Hematopoietic multipotent progenitor cell (in vitro differentiated cells): ENCODE data around the gene FOSB. TPM values are rescaled to one million over a fixed set of nuclear protein-coding genes. Genes with fewer than 3 reads are reported as not detected.
"Not testable (repeated sequence)": the region's sequence is repeated elsewhere in the genome, so short reads cannot be mapped to it uniquely, and the experiment has no call there.

Experiments used
- DNase-seq, 3 donors: peaks; one replicate each; pipeline ENCODE4 v3.0.0-alpha.2; 2011 to 2015; ENCODE audit warnings: low read depth in 2 of 3, low spot score in 2 of 3
- total RNA-seq: library from RNA; depleted of rRNA; stranded (reverse); fragments of >200 nt; gene quantifications from one replicate; pipeline ENCODE4 v1.2.3, GENCODE V29; 2012

FOSB gene
- total RNA-seq, result 300 TPM

DNA sequence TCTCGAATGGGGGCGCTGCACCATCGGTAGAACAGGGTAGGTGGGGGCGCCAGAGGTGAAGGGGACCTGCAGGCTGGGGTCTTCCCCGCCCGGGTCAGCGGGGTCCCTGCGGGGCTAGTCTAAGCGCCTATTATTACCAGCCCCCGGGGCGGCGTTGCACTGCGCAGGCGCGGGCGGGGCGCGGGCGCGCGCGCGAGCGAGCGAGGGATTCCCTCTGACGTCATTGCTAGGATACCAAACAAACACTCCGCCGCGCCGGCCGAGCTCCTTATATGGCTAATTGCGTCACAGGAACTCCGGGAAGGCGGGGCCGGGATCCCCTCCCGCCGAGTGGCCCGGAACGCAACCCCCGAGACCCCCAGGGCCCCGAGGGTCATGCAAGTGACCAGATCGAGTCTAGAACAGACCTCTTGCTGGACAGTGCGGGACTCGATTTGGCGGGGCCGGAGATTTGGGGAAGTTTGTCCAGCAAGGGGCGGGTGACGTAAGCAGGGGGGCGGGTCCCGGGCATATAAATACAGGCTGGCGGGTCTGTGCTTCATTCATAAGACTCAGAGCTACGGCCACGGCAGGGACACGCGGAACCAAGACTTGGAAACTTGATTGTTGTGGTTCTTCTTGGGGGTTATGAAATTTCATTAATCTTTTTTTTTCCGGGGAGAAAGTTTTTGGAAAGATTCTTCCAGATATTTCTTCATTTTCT is at the start of gene FOSB:
FOSB (plus strand) TSS at position 541 of the 703 bp plus-strand sequence. CDS start 591 bp downstream, outside the sequence.
- peak; percentile 95 to 98 (median 98) for DNase-seq

DNA sequence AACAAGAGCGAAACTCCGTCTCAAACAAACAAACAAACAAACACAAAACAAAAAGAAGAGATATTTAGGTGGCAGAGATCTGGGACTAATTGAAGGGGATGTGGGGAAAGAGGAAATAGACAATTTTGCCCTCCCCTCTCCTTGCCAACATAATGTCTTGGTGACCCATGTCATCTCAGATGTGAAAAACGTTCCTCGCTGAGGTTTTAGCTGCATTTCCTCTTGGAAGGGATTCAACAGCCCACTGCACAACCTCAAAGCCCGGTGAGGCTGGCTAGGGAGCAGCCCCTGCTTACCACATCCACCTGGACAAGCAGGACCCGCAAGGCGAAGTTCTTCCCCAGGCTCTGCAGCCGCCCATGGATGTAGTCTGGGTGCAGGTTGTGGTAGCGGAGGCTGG is 49.0 kb upstream of the FOSB start:
- DNase-seq, result no peak

- DNase-seq, result peak in 1 of 3 donors; percentile 58
Measured at GRCh38 chr19:45419396-45419795, 48.4 kb upstream of the FOSB start.

DNA sequence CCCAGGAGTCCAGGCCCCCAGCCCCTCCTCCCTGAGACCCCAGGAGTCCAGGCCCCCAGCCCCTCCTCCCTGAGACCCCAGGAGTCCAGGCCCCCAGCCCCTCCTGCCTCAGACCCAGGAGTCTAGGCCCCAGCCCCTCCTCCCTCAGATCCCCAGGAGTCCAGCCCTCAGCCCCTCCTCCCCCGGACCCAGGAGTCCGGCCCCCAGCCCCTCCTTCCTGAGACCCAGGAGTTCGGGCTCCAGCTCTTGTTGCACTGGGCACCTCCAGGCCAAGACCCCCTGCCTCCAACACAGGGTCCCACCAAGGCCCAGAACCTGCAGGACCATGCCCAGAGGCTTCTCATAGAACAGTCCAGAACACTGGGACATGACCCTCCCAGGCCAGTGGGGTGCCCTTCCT is 47.9 kb upstream of the FOSB start:
- DNase-seq, result no peak

- DNase-seq, result no peak
Measured at GRCh38 chr19:45420356-45420755, 47.4 kb upstream of the FOSB start.

GRCh38 chr19:45420871-45421270 is 46.9 kb upstream of the FOSB start:
- DNase-seq, result no peak

DNA sequence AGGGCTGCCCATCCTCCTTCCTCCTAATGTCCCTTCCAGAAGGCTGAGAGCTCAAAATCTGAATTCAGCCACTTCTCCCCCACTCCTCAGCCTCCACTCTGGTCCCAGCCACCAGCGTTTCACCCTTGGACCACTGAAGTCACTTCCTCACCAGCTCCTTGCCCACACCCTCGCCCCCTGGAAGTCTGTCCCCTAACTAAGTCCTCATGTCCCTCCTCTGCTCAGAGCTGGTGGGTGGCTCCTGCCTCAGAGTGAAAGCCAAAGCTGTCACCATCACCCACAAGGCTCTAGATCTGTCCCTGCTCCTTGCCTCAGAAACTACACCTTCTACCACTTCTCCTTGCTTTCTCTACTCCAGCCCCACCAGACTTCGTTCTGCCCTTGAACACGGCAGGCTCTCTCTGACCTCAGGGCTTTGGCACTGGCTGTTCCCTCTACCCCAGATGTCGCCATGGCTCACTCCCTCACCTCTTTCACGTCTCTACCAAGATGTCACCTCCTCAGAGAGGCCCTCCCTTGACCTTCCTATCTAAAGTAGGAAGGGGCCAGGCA is 45.8 kb upstream of the FOSB start:
- DNase-seq, result no peak

- no peak for DNase-seq
Measured at GRCh38 chr19:45423033-45423588, 44.7 kb upstream of the FOSB start.

DNA sequence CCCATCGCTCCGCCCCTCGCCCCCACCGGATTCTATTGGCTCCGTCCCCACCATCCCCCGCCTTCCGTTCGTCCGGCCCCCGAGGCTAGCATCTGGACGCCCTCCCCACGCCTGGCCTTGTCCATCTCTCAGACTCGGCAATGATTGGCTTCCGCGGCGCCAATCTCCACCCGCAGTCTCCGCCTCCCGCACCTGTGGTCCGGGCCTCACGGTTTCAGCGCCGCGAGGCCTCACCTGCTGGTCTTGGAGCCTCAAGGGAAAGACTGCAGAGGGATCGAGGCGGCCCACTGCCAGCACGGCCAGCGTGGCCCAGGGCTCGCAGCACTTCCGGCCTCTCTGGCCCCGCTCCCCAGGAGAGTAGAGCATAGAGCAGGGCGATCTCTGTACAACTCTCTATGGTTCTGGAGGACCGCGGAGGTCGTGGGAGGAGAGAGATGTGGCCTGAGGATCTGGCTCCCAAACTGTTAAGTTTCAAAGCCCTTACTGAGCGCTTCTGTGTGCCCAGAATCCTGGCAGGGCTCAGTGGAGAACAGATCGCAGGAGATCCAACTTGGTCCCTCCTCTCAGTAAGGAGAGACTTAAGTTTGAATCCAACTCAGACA is 44.1 kb upstream of the FOSB start, which contains the start of gene ERCC1:
ERCC1 (minus strand) TSS at position 329 of the 602 bp plus-strand sequence. CDS start 543 bp downstream, outside the sequence.
- peak in 2 of 3 donors; percentile 77 to 88 for DNase-seq

DNA sequence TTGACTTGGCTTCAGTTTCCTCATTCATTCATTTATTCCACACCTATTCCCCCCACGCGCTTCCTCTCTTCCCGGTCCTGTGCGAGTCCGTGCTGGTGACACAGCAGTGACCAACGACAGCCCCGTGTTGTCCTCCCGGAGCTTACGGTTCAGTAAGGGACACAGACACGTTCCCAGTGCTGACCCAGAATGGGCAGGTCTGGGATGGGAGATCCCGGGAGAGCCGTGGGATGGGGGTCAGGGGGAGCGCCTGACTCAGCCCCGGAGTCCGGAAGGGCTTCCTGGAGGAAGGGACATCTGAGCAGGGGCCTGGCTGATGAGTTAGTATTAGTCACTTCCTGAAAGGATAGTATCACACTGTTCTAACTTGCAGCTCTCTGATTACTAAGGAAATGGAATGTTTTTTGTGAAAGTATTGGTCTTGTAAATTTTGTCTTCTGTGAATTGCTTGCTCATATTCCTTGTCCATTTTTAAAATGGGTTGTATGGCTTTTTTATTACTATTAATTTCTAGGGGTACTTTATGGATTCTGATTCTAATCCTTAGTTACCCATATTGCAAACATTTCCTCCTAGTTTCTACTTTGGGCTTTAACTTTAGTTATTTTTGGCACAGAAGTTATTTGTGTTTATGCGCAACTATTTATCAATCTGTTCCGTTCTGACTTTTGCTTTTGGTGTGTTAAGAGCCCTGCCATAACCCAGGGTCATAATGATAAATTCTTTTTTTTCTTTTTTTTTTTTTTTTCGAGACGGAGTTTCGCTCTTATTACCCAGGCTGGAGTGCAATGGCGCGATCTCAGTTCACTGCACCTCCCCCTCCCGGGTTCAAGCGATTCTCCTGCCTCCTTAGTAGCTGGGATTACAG is 43.4 kb upstream of the FOSB start:
- peak in 1 of 3 donors; percentile 70 for DNase-seq

GRCh38 chr19:45428384-45429231 is 39.2 kb upstream of the FOSB start:
- DNase-seq, result peak in 2 of 3 donors; percentile 45 to 71

DNA sequence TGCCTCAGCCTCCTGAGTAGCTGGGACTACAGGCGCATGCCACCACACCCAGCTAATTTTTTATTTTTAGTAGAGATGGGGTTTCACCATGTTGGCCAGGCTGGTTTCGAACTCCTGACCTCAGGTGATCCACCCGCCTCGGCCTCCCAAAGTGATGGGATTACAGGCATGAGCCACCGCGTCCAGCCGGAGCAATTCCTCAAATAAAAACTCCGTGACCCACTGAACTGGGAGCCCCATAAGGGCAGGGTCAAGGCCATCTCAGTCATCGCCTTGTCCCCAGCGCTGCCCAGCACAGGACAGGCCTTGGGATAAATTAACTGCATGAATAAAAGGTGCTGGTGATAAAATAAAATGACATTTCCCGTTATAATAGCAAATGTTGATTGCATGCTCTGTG is 37.9 kb upstream of the FOSB start:
- not testable (repeated sequence) for DNase-seq

DNA sequence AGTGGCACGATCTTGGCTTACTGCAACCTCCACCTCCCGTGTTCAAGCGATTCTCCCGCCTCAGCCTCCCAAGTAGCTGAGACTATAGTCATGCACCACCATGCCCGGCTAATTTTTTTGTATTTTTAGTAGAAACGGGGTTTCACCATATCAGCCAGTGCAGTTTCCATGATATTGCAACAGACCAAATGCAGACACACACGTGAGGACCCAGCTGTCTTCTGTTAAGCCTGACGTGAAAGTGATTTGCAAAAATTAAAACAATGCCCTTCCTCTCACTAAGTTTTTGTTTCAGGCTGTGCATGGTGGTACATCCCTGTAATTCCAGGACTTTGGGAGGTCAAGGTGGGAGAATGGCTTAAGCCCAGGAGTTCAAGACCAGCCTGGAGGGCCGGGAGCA is 36.8 kb upstream of the FOSB start:
- DNase-seq, result peak in 1 of 3 donors; percentile 46

- DNase-seq, result not testable (repeated sequence)
Measured at GRCh38 chr19:45432543-45432942, 35.3 kb upstream of the FOSB start.

GRCh38 chr19:45437328-45437727 is 30.5 kb upstream of the FOSB start:
- no peak for DNase-seq

- no peak for DNase-seq
Measured at GRCh38 chr19:45439190-45439568, 28.6 kb upstream of the FOSB start.

DNA sequence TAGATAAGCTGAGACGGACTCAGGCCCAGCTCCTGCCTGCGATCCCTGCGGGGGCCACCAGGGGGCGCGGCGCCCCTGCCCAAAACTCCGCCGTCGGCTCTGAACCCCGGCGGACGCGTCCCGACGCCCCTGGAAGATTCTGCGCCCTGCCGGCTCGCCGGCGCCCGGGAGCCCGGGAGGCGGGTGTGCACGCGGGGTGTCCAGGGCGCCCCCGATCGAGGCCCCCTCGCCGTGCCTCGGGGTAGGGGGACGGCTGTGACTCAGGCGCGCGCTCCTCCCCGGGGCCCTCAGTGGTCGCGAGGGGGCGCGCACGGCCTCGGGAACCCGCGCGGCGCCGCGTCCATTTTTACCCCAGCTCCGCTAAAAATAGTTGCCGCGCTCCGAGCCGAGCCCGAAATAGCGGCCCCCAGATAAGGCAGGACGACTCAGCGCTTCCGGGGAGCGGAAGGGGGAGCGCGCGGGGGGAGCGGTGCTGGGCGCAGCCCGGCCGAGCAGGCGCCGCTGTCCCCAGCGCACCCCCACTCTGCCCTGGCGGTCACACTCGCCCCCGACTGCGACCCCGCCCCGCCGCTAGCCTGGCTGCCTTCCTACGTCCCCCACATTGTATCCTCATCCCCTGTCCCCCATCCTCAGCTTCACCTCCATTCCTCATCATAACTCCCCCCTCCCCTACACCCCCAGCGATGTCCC is 28.1 kb upstream of the FOSB start:
- DNase-seq, result peak; percentile 83 to 87 (median 85)

DNA sequence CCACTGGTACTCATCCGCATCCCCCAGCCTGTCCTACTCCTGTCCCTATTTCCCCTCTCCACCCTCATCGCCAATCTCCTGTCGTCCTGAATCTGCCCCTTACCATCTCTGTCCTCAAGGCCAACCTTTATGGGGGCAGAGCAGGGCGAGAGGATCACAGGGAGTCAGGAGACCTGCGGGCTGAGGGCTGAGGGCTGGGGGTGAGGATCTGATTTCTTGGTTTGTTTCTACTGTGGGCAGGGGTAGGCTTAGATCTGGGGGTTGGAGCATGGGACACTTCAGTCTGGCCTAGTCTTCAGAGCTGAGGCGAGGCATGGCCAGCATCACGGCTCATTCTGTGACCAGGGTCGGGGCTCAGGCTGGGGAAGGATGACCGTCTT is 27.5 kb upstream of the FOSB start:
- no peak for DNase-seq
